ENCODE results near the gene MYL10. TPM values are rescaled to one million over a fixed set of nuclear protein-coding genes. Genes with fewer than 3 reads are reported as not detected.

MYL10 gene
- total RNA-seq: not detected in 2 replicates

GRCh38 chr7:101629171-101629570, at the start of gene MYL10:
Gene MYL10 (minus strand): TSS chr7:101629296. CDS start chr7:101629118, 178 bp downstream.

Other genes with a start within 250 kb of the MYL10 start
- gene CUX1, start 188.3 kb upstream of the MYL10 start, total RNA-seq: 56.5 and 84.4 TPM in 2 replicates

Measured in pericardium fibroblast (primary cell).